ENCODE data around the gene PIK3CD. TPM values are rescaled to one million over a fixed set of nuclear protein-coding genes. Genes with fewer than 3 reads are reported as not detected.

The PIK3CD gene
- total and polyA plus RNA-seq, 2 of the 8 experiments (the other 6 are each of a cell fraction or from before 2014, with no cell fraction given): 20.6 to 24.1 TPM

- TF ChIP-seq SIN3A (conservative IDR thresholded peaks at IDR 0.05 in 1 of 2, IDR thresholded peaks at IDR 0.05 in 1 of 2; ENCODE audit: low read depth in 1 of 2, low read length in 2 of 2) (0 out of 4 replicates have a peak, but pooled peaks of 1 of the 2 experiments have one; percentile 59), RBBP5 (IDR thresholded peaks at IDR 0.05; ENCODE audit: borderline replicate concordance, low read depth, low read length) (0 out of 2 replicates have a peak, but pooled peaks have one; percentile 43), EP300 (IDR thresholded peaks at IDR 0.05; ENCODE audit: borderline replicate concordance in 1 of 2, low read depth in 2 of 2, low read length in 2 of 2) (no peak), POLR2A (IDR thresholded peaks at IDR 0.05; ENCODE audit: control extremely low read depth in 1 of 2, low read depth in 2 of 2, low read length in 2 of 2) (peak in 1 of 2 experiments; percentile 53; a peak in 2 of 3 replicates), POLR2AphosphoS5 (IDR thresholded peaks at IDR 0.05; ENCODE audit: low read depth, low read length) (0 out of 2 replicates have a peak, but pooled peaks have one; percentile 26), TAF7 (optimal IDR thresholded peaks at IDR 0.05; ENCODE audit: borderline replicate concordance, low read depth, low read length) (no peak), ATF2 (IDR thresholded peaks at IDR 0.05; ENCODE audit: low read length) (no peak), E2F6 (IDR thresholded peaks at IDR 0.05) (peak; percentile 58), HDAC2 (IDR thresholded peaks at IDR 0.05; ENCODE audit: borderline replicate concordance in 1 of 2, low read depth in 2 of 2, low read length in 2 of 2) (no peak), PHF8 (conservative IDR thresholded peaks at IDR 0.05; ENCODE audit: low read depth, low read length) (peak; percentile 63), GTF2F1 (IDR thresholded peaks at IDR 0.05; ENCODE audit: borderline replicate concordance, low read depth, low read length) (no peak), KDM5A (IDR thresholded peaks at IDR 0.05; ENCODE audit: low read length) (no peak), SIRT6 (IDR thresholded peaks at IDR 0.05; ENCODE audit: low read length) (no peak)
Measured at GRCh38 chr1:9687120-9687873, 35.8 kb downstream of the PIK3CD start (continued).

Data from H1 (cell line).